GM12878 (cell line): ENCODE measurements around the gene ACSM5.
"Not testable (repeated sequence)": the region's sequence is repeated elsewhere in the genome, so short reads cannot be mapped to it uniquely, and the experiment has no call there.

Experiments
- CTCF ChIP-seq, 3 experiments: IDR thresholded peaks in 2 of 3; conservative IDR thresholded peaks in 1 of 3; 2 replicates each; pipeline ENCODE4 v1.5.1; 2011; ENCODE audit warnings: low read depth in 3 of 3, low read length in 3 of 3, mild to moderate bottlenecking in 3 of 3, control low read depth in 2 of 3, moderate library complexity in 2 of 3, inconsistent platforms in 1 of 3, mixed read lengths in 1 of 3; ENCODE audit not compliant: control insufficient read depth in 2 of 3, insufficient read depth in 1 of 3; ENCODE audit errors: extremely low read depth in 1 of 3
- ETV6 ChIP-seq, 2 experiments: fragments of 450-650 bp in 1 of 2; IDR thresholded peaks in 1 of 2; conservative IDR thresholded peaks in 1 of 2; 2 replicates each; pipeline ENCODE4 v1.6.1; 2014; ENCODE audit warnings: antibody characterized with exemption in 1 of 2, borderline replicate concordance in 1 of 2, low read depth in 1 of 2, mild to moderate bottlenecking in 1 of 2, moderate library complexity in 1 of 2
- EZH2 ChIP-seq: IDR thresholded peaks from 2 replicates; pipeline ENCODE4 v1.6.1; 2012; ENCODE audit warnings: low read depth, mild to moderate bottlenecking, control low read depth, inconsistent platforms, low read length, borderline replicate concordance; ENCODE audit not compliant: control insufficient read depth
- POLR2A ChIP-seq: IDR thresholded peaks from 2 replicates; pipeline ENCODE4 v1.6.1; 2011; ENCODE audit warnings: low read depth, mild to moderate bottlenecking, low read length
- POLR2AphosphoS5 ChIP-seq: IDR thresholded peaks from 2 replicates; pipeline ENCODE4 v1.6.1; 2011; ENCODE audit warnings: mild to moderate bottlenecking, low read length, inconsistent platforms
- REST ChIP-seq: IDR thresholded peaks from 2 replicates; pipeline ENCODE4 v1.6.1; 2012; ENCODE audit warnings: mild to moderate bottlenecking, low read depth, low read length
- YY1 ChIP-seq: IDR thresholded peaks from 2 replicates; pipeline ENCODE4 v1.6.1; 2011; ENCODE audit warnings: low read depth, mild to moderate bottlenecking, low read length

GRCh38 chr16:20419093-20419492, 9.8 kb downstream of the ACSM5 start:
- TF ChIP-seq POLR2AphosphoS5; ETV6 (conservative IDR thresholded peaks at IDR 0.05 in 1 of 2, IDR thresholded peaks at IDR 0.05 in 1 of 2; ENCODE audit: borderline replicate concordance in 1 of 2, low read depth in 1 of 2); CTCF (IDR thresholded peaks at IDR 0.05 in 2 of 3, conservative IDR thresholded peaks at IDR 0.05 in 1 of 3; ENCODE audit: control insufficient read depth in 2 of 3, extremely low read depth in 1 of 3, insufficient read depth in 1 of 3, low read depth in 3 of 3, low read length in 3 of 3); YY1; EZH2; POLR2A; REST: not testable (repeated sequence)
